ENCODE results near the gene PTCH1. TPM values are rescaled to one million over a fixed set of nuclear protein-coding genes. Genes with fewer than 3 reads are reported as not detected.

Gene PTCH1
- total RNA-seq, 1 donor from 2014 or later = 24.1 TPM

- Mint-ChIP-seq H3K27ac (ENCODE audit: unreplicated experiment) (no peak overlapping the region), H3K4me1 (ENCODE audit: unreplicated experiment) (no peaks in the 10 kb centered on the region), H3K4me3 (ENCODE audit: unreplicated experiment) (no peak overlapping the region), H3K27me3 (ENCODE audit: unreplicated experiment) (no peaks in the 10 kb centered on the region), H3K9me3 (ENCODE audit: unreplicated experiment) (peaks cover 11% of the 10 kb centered on the region), H3K36me3 (ENCODE audit: low read depth, unreplicated experiment) (peaks cover 20% of the 10 kb centered on the region)
- no peak for DNase-seq (ENCODE audit: low spot score)
- no peak for TF ChIP-seq CTCF (IDR thresholded peaks at IDR 0.05; ENCODE audit: unreplicated experiment)
Observed at GRCh38 chr9:95419444-95419843, 97.3 kb downstream of the PTCH1 start.

GRCh38 chr9:95415158-95415557, 101.6 kb downstream of the PTCH1 start:
- no peak overlapping the region for H3K27ac Mint-ChIP-seq (ENCODE audit: unreplicated experiment)
- no peak for TF ChIP-seq CTCF (IDR thresholded peaks at IDR 0.05; ENCODE audit: unreplicated experiment)
- H3K27me3 Mint-ChIP-seq (ENCODE audit: unreplicated experiment) = peaks cover 2% of the 10 kb centered on the region
- H3K4me3 Mint-ChIP-seq (ENCODE audit: unreplicated experiment) = no peak overlapping the region
- no peaks in the 10 kb centered on the region for H3K36me3 Mint-ChIP-seq (ENCODE audit: low read depth, unreplicated experiment)
- no peak for DNase-seq (ENCODE audit: low spot score)
- peaks cover 13% of the 10 kb centered on the region for H3K4me1 Mint-ChIP-seq (ENCODE audit: unreplicated experiment)
- no peaks in the 10 kb centered on the region for H3K9me3 Mint-ChIP-seq (ENCODE audit: unreplicated experiment)

- H3K27ac Mint-ChIP-seq (ENCODE audit: unreplicated experiment) = no peak overlapping the region
- peaks cover 2% of the 10 kb centered on the region for H3K27me3 Mint-ChIP-seq (ENCODE audit: unreplicated experiment)
- H3K4me3 Mint-ChIP-seq (ENCODE audit: unreplicated experiment) = no peak overlapping the region
- H3K4me1 Mint-ChIP-seq (ENCODE audit: unreplicated experiment) = peaks cover 13% of the 10 kb centered on the region
- H3K36me3 Mint-ChIP-seq (ENCODE audit: low read depth, unreplicated experiment) = no peaks in the 10 kb centered on the region
- no peak for TF ChIP-seq CTCF (IDR thresholded peaks at IDR 0.05; ENCODE audit: unreplicated experiment)
- H3K9me3 Mint-ChIP-seq (ENCODE audit: unreplicated experiment) = no peaks in the 10 kb centered on the region
- no peak for DNase-seq (ENCODE audit: low spot score)
Observed at GRCh38 chr9:95413793-95414192, 103.0 kb downstream of the PTCH1 start.

- Mint-ChIP-seq H3K27ac (ENCODE audit: unreplicated experiment) (no peak overlapping the region), H3K9me3 (ENCODE audit: unreplicated experiment) (no peaks in the 10 kb centered on the region), H3K4me1 (ENCODE audit: unreplicated experiment) (peaks cover 13% of the 10 kb centered on the region), H3K36me3 (ENCODE audit: low read depth, unreplicated experiment) (no peaks in the 10 kb centered on the region), H3K4me3 (ENCODE audit: unreplicated experiment) (no peak overlapping the region), H3K27me3 (ENCODE audit: unreplicated experiment) (peaks cover 2% of the 10 kb centered on the region)
- no peak for DNase-seq (ENCODE audit: low spot score)
- TF ChIP-seq CTCF (IDR thresholded peaks at IDR 0.05; ENCODE audit: unreplicated experiment) = no peak
Observed at GRCh38 chr9:95411054-95411892, 105.5 kb downstream of the PTCH1 start.

GRCh38 chr9:95409650-95410426, 106.9 kb downstream of the PTCH1 start:
- peaks cover 13% of the 10 kb centered on the region for H3K4me1 Mint-ChIP-seq (ENCODE audit: unreplicated experiment)
- no peak overlapping the region for H3K4me3 Mint-ChIP-seq (ENCODE audit: unreplicated experiment)
- no peak for TF ChIP-seq CTCF (IDR thresholded peaks at IDR 0.05; ENCODE audit: unreplicated experiment)
- DNase-seq (ENCODE audit: low spot score) = no peak
- H3K27ac Mint-ChIP-seq (ENCODE audit: unreplicated experiment) = no peak overlapping the region
- peaks cover 2% of the 10 kb centered on the region for H3K27me3 Mint-ChIP-seq (ENCODE audit: unreplicated experiment)
- no peaks in the 10 kb centered on the region for H3K36me3 Mint-ChIP-seq (ENCODE audit: low read depth, unreplicated experiment)
- H3K9me3 Mint-ChIP-seq (ENCODE audit: unreplicated experiment) = no peaks in the 10 kb centered on the region
